Endothelial cell of umbilical vein (primary cell): Measurements from ENCODE around the gene SLC5A3. TPM values are rescaled to one million over a fixed set of nuclear protein-coding genes. Genes with fewer than 3 reads are reported as not detected.

Experiments
- BruUV-seq: library from RNA; stranded (reverse); fragments of 400-500 nt; replicated peaks from 2 replicates; lab custom pipeline; 2021; lab: Mats Ljungman, UMichigan
- CTCF ChIA-PET: fragments of 300-600, 350-600 bp; sonication (Branson Sonifier 250); formaldehyde crosslinking; loops from one replicate; lab custom pipeline; 2021; ENCODE audit warnings: antibody characterized with exemption, inconsistent platforms; lab: Charles Lee
- POLR2A ChIA-PET: fragments of 300-600, 350-600 bp; sonication (Branson Sonifier 250); formaldehyde crosslinking; loops from one replicate; lab custom pipeline; 2021; ENCODE audit warnings: antibody characterized with exemption, inconsistent platforms; lab: Charles Lee
- DNase-seq: peaks from one replicate; pipeline ENCODE4 v3.0.0-alpha.2; 2011; ENCODE audit warnings: low read depth, low spot score
- FAIRE-seq: peaks from 2 replicates; lab custom pipeline; 2011; peaks lifted over from hg19 to GRCh38; lab: Jason Lieb, UNC
- H2AFZ ChIP-seq: 2 replicates; pipeline ENCODE4 v1.6.0; 2012; ENCODE audit warnings: low read depth, low read length, control low read depth, inconsistent platforms
- H3K27ac ChIP-seq: 2 replicates; pipeline ENCODE4 v1.5.1; 2011; ENCODE audit warnings: low read depth, mild to moderate bottlenecking, control low read depth, low read length, moderate library complexity; ENCODE audit not compliant: insufficient read depth
- H3K27me3 ChIP-seq, 2 experiments: 2 replicates each; pipeline versions ENCODE4 v1.6.0 to v1.6.1; 2011; ENCODE audit warnings: low read length in 2 of 2, mixed read lengths in 1 of 2; ENCODE audit not compliant: control insufficient read depth in 2 of 2, insufficient read depth in 2 of 2
- H3K36me3 ChIP-seq, 2 experiments: 2 replicates in 1 of 2; 3 replicates in 1 of 2; pipeline ENCODE4 v1.5.1; 2011; ENCODE audit warnings: low read length in 2 of 2, mild to moderate bottlenecking in 1 of 2, moderate library complexity in 1 of 2; ENCODE audit not compliant: control insufficient read depth in 2 of 2, insufficient read depth in 2 of 2; ENCODE audit errors: extremely low read depth in 1 of 2
- H3K4me1 ChIP-seq: 3 replicates; pipeline ENCODE4 v1.5.1; 2011; ENCODE audit warnings: mild to moderate bottlenecking, low read length; ENCODE audit not compliant: control insufficient read depth, insufficient read depth; ENCODE audit errors: extremely low read depth
- H3K4me2 ChIP-seq: 2 replicates; pipeline ENCODE4 v1.6.1; 2011; ENCODE audit warnings: low read length, control low read depth, mixed read lengths; ENCODE audit not compliant: insufficient read depth
- H3K4me3 ChIP-seq, 3 experiments: fragments of 200-600 bp in 1 of 3; sonication (generic), shearing (Covaris generic) in 1 of 3; replicated peaks in 1 of 3; 2 replicates each; pipeline ENCODE4 v1.5.1; 2011 to 2016; ENCODE audit warnings: control low read depth in 3 of 3, low read length in 3 of 3, mild to moderate bottlenecking in 2 of 3, inconsistent platforms in 1 of 3, low read depth in 1 of 3, moderate library complexity in 1 of 3; ENCODE audit not compliant: insufficient read depth in 1 of 3
- H3K79me2 ChIP-seq: 2 replicates; pipeline ENCODE4 v1.6.0; 2012; ENCODE audit warnings: low read length, inconsistent platforms; ENCODE audit not compliant: control insufficient read depth, insufficient read depth
- H3K9ac ChIP-seq: replicated peaks from 2 replicates; pipeline ENCODE3; 2011; ENCODE audit warnings: low read length, control low read depth; ENCODE audit not compliant: insufficient read depth; ENCODE audit errors: extremely low read depth
- H3K9me1 ChIP-seq: replicated peaks from 3 replicates; pipeline ENCODE4 v1.6.0; 2011; ENCODE audit warnings: mild to moderate bottlenecking, low read length; ENCODE audit not compliant: control insufficient read depth, insufficient read depth; ENCODE audit errors: extremely low read depth
- H3K9me3 ChIP-seq: replicated peaks from 2 replicates; pipeline ENCODE4 v1.5.1; 2012; ENCODE audit warnings: low read length, inconsistent platforms; ENCODE audit not compliant: control insufficient read depth, insufficient read depth
- H4K20me1 ChIP-seq: replicated peaks from 2 replicates; pipeline ENCODE3; 2011; ENCODE audit warnings: mild to moderate bottlenecking, low read length; ENCODE audit not compliant: control insufficient read depth, insufficient read depth; ENCODE audit errors: extremely low read depth
- EZH2 ChIP-seq: IDR thresholded peaks from 2 replicates; pipeline ENCODE4 v1.6.1; 2012; ENCODE audit warnings: borderline replicate concordance, low read depth, mild to moderate bottlenecking, moderate library complexity, low read length, inconsistent platforms; ENCODE audit not compliant: severe bottlenecking
- FOS ChIP-seq: IDR thresholded peaks from 2 replicates; pipeline ENCODE4 v1.6.1; 2011; ENCODE audit warnings: mild to moderate bottlenecking, low read length, moderate library complexity, borderline replicate concordance; ENCODE audit not compliant: insufficient read depth
- GATA2 ChIP-seq: IDR thresholded peaks from 2 replicates; pipeline ENCODE4 v1.7.0; 2011; ENCODE audit warnings: low read depth, mild to moderate bottlenecking, moderate library complexity, mixed read lengths, low read length; ENCODE audit not compliant: insufficient read length, insufficient read depth
- JUN ChIP-seq: IDR thresholded peaks from 2 replicates; pipeline ENCODE4 v1.6.1; 2011; ENCODE audit warnings: borderline replicate concordance, low read depth; ENCODE audit not compliant: insufficient read length, insufficient read depth
- POLR2A ChIP-seq: IDR thresholded peaks from 2 replicates; pipeline ENCODE4 v1.6.1; 2012; ENCODE audit warnings: low read depth, mild to moderate bottlenecking, control low read depth, low read length
- POLR2AphosphoS5 ChIP-seq: IDR thresholded peaks from 2 replicates; pipeline ENCODE4 v1.6.1; 2012; ENCODE audit warnings: low read depth, mild to moderate bottlenecking, control low read depth, low read length, moderate library complexity; ENCODE audit not compliant: insufficient read depth
- dilution Hi-C: fragments of 300-500 bp; cut with MboI; formaldehyde crosslinking; loops from one replicate; pipeline ENCODE4 v1.15.0; 2019; ENCODE audit warnings: low sequenced_read_pairs; ENCODE audit not compliant: extremely low pct_ligation_motif_present
- intact Hi-C: fragments of 100-400 bp; cut with micrococcal nuclease; formaldehyde crosslinking; loops from one replicate; pipeline ENCODE4 v1.10.0; 2022
- polyA plus RNA-seq, 4 experiments: library from polyadenylated mRNA; depleted of rRNA in 3 of 4; stranded (reverse) in 3 of 4; unstranded in 1 of 4; fragments of >200 nt; gene quantifications; 2 replicates each; pipeline versions ENCODE4 v1.2.1 to v1.2.3, GENCODE V29; 2011 to 2012; ENCODE audit warnings: missing spikeins in 1 of 4
- total RNA-seq: library from RNA; stranded (reverse); gene quantifications from 2 replicates; pipeline ENCODE4 v1.2.3, GENCODE V29; 2021
- TF ChIP-seq, protein P1 (sequence below), 2 donors: IDR thresholded peaks; 1 replicate in 1 of 2; 2 replicates in 1 of 2; pipeline ENCODE4 v1.5.1; 2011; ENCODE audit warnings: low read length in 2 of 2, mild to moderate bottlenecking in 2 of 2, moderate library complexity in 2 of 2, control low read depth in 1 of 2, inconsistent platforms in 1 of 2, low read depth in 1 of 2; ENCODE audit not compliant: insufficient read depth in 1 of 2; ENCODE audit errors: extremely low read depth in 1 of 2
- TF ChIP-seq, protein P2 (sequence below): IDR thresholded peaks from 2 replicates; pipeline ENCODE4 v1.6.1; 2011; ENCODE audit not compliant: insufficient read depth, insufficient read length

Gene SLC5A3
- total and polyA plus RNA-seq, 2 donors (not counting 3 experiments of a cell fraction or from before 2014, with no cell fraction given), result 1.6 to 8.0 TPM

GRCh38 chr21:34094949-34095348 lies 21.6 kb downstream of the SLC5A3 start:
- POLR2A ChIA-PET, result no interaction called here
- no peak overlapping the region for H3K4me3 ChIP-seq
- BruUV-seq, result no TSS peak
- FAIRE-seq (no peak), DNase-seq (no peak)
- CTCF ChIA-PET, result interaction anchor here (3.8 kb wide), 1 partner anchor 171 kb away, joined by 30 read pairs; no protein-coding TSS in a partner anchor
- intact Hi-C loops (loop anchor here (5.0 kb wide), 2 partner anchors 107 to 173 kb away; no protein-coding TSS in a partner anchor), dilution Hi-C loops (no loop called here)
- TF ChIP-seq POLR2AphosphoS5, result no peak
- TF ChIP-seq, protein P1, sequence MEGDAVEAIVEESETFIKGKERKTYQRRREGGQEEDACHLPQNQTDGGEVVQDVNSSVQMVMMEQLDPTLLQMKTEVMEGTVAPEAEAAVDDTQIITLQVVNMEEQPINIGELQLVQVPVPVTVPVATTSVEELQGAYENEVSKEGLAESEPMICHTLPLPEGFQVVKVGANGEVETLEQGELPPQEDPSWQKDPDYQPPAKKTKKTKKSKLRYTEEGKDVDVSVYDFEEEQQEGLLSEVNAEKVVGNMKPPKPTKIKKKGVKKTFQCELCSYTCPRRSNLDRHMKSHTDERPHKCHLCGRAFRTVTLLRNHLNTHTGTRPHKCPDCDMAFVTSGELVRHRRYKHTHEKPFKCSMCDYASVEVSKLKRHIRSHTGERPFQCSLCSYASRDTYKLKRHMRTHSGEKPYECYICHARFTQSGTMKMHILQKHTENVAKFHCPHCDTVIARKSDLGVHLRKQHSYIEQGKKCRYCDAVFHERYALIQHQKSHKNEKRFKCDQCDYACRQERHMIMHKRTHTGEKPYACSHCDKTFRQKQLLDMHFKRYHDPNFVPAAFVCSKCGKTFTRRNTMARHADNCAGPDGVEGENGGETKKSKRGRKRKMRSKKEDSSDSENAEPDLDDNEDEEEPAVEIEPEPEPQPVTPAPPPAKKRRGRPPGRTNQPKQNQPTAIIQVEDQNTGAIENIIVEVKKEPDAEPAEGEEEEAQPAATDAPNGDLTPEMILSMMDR (IDR thresholded peaks at IDR 0.05; ENCODE audit: extremely low read depth in 1 of 2, insufficient read depth in 1 of 2, low read depth in 1 of 2, low read length in 2 of 2), result no peak
- no peak overlapping the region for H3K4me2 ChIP-seq
- H3K36me3 ChIP-seq, result peaks cover 0 to 3% of the 10 kb centered on the region in 2 experiments
- H3K9ac ChIP-seq, result no peak overlapping the region
- peaks cover 16% of the 10 kb centered on the region for H3K4me1 ChIP-seq
- no peak overlapping the region for H3K27ac ChIP-seq
- H2AFZ ChIP-seq, result no peak overlapping the region
- H4K20me1 ChIP-seq, result peaks cover 8% of the 10 kb centered on the region
- no peaks in the 10 kb centered on the region for H3K9me3 ChIP-seq
- no peaks in the 10 kb centered on the region for H3K27me3 ChIP-seq
- H3K79me2 ChIP-seq, result peaks cover 20% of the 10 kb centered on the region
- no peaks in the 10 kb centered on the region for H3K9me1 ChIP-seq

DNA sequence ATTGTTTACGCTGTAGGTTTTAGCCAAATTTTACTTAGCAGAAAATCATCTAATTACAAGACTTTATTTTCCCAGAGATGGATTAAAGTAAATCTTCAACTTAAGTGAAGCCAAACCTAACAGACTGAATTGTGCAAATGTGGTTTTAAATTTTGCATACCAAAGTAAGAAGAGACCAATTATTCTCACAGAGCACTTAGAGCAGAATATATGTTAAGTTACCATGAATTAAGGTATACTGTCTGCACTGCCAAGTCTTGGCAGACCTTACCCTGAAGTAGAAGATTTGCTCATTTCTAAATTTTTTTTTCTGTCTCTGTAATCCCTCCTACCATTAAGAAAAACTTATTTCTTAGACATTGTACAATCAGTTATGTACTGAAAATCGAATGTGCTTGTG lies 24.1 kb downstream of the SLC5A3 start:
- dilution Hi-C loops (no loop called here), intact Hi-C loops (no loop called here)
- no peak overlapping the region for H3K4me2 ChIP-seq
- no peak overlapping the region for H3K27ac ChIP-seq
- peaks cover 18% of the 10 kb centered on the region for H3K79me2 ChIP-seq
- no peak overlapping the region for H3K9ac ChIP-seq
- H2AFZ ChIP-seq, result no peak overlapping the region
- ChIA-PET CTCF (no interaction called here), POLR2A (no interaction called here)
- TF ChIP-seq FOS (no peak), GATA2 (no peak), JUN (no peak), EZH2 (no peak), POLR2A (no peak)
- TF ChIP-seq, protein P2, sequence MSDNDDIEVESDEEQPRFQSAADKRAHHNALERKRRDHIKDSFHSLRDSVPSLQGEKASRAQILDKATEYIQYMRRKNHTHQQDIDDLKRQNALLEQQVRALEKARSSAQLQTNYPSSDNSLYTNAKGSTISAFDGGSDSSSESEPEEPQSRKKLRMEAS, result no peak
- TF ChIP-seq, protein P1 (IDR thresholded peaks at IDR 0.05; ENCODE audit: extremely low read depth in 1 of 2, insufficient read depth in 1 of 2, low read depth in 1 of 2, low read length in 2 of 2), result no peak
- FAIRE-seq, result no peak
- H4K20me1 ChIP-seq, result peaks cover 3% of the 10 kb centered on the region
- peaks cover 0 to 3% of the 10 kb centered on the region in 2 experiments for H3K36me3 ChIP-seq
- no peak for DNase-seq
- no peaks in the 10 kb centered on the region for H3K9me1 ChIP-seq
- H3K4me3 ChIP-seq, result no peak overlapping the region
- H3K9me3 ChIP-seq, result no peaks in the 10 kb centered on the region
- BruUV-seq, result no TSS peak
- peaks cover 6% of the 10 kb centered on the region for H3K4me1 ChIP-seq
- H3K27me3 ChIP-seq, result no peaks in the 10 kb centered on the region
